ENCODE data around the gene INPP4B.

Gene INPP4B

DNA sequence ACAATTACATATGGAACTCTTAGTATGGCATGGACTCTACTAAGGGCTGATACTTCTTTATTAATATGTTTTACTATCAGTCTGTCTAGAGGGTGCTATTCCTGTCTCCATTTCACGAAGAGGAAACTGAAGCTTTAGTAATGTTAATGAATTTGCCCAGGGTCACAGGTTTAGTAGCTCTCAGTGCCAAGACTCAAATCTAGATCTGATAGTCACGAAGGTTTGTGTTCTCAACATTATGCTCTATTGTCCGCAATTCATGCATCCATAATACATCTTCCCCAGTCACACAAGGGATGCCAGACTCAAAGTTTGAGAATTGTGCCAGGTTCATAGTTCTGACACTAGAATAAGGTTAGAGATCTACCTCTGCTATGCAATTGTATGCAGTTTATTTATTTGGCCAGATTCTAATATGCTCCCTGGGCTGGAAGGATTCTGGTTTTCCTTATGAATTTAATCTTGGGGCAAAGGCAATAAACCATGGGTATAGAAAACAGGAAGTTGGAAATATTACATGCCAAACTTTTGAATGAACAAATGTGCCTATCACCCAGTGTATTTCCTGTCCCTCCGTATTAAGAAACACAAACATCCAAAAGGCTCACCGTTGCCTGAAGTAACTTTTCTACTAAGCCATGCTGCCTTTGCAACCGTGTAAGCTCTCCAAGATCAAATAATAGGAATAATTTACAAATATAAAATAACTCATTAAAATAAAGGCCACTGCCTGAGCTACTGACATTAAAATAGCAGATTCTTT, 478.5 kb downstream of the INPP4B start:
- DNase-seq, result no peak

DNA sequence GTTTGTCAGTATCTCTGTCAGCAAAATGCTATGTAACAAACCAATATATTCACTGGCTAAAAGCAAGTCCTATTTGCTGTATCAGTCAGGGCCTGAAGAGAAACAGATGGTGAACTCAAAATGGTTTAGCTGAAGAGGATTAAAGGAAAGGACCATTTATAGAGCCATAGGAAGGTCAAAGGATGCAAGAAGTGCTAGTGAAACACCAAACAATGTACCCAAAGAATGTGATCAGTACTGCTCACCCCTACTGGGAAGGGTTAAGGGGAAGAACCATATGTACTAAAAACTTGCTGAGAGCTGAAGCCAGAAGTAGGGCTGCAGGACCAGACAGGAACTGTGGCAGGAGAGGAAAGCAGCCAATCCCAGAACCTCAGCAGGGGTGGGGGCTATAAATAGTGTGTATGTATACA, 479.3 kb downstream of the INPP4B start:
- no peak for DNase-seq

DNA sequence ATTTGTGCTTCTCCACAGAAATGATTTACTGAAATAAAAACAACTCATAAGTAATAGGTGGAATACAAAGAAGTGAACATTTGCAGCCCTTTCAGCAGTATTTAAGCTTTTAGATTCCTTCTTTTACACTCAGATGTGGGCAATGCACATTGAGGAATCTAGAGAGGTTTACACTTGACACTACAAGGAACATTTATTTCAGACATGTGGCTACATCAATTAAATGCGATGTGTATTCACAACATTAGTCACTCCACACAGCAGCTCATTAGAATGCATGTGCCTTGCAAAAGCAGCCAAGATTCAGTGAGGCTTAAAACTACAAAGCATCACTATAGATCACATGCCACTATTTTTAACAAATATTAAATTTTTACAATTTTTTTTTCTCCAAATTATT, 480.7 kb downstream of the INPP4B start:
- peak; percentile 67 for DNase-seq

DNA sequence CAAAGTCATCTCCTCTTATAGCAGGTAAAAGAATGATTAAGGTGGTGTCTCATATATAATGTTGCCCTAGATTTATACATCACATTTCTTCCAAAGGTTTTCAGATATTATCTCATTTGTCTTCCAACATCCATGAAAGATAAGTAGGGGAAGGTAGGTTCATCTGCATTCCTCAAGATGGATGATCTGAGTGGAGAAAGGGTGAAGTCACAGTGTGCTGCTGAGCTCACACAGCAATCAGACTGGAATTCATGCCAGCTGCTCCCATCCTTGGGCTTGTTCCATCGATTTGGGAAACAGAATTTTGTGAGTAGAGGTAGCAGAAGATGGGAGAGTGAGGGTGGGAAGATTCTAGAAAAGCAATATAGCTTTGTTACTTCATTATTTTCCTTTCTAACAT, 482.4 kb downstream of the INPP4B start:
- DNase-seq, result no peak

DNA sequence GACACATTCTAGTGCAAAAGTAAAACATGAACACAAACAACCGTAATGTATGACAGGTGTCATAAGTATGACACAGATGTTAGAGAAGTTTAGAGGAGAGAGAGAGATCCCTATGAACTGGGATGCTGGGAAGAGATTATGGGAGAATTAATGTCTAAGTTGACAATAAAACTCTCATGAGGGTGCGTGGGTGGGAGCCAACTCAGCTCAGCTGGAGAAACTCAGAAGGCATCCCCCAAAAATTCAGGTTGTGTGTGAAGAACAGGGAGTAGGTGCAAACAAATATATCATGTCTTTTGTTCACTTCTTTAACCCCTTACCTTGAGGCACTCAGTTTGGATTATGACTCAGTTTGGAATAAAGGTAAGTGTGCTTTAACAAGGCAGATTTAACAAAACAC, 484.1 kb downstream of the INPP4B start:
- DNase-seq, result no peak

DNA sequence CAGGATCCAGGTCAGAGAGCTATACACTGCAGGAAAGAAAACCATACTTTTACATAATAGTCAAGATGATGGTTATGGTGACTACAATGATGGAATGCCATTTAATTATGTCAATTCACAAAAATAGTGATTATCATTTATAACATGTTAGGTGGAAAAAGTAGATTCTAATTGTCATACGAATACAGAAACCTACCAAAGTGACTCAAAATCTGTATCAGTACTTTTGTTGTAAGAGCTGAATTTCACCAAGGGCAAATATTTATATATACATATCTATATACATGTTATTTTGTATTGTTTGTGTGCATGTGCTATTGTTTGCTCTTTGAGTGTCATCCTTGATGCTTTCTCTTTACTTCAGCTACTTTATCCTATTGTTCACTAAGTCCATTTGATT, 485.4 kb downstream of the INPP4B start:
- no peak for DNase-seq

DNA sequence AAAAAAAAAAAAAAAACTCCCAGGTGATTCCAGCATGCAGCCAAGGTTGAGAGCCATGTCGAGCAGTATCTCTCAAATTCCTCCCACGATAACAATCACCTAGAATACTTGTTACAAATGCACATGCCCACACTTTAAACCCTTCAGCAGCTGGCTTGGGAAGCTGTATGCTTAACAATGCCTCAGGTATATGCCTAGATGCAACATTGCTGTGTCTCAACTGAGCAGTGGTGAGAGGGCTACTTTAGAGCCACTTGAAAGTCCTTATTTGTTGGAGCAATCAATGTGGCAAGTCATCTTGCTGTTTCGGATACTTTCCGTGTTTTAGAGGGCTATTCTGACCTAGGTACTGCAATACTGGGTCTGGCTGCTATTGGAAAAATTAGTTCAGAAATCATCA, 487.4 kb downstream of the INPP4B start:
- DNase-seq, result no peak

DNA sequence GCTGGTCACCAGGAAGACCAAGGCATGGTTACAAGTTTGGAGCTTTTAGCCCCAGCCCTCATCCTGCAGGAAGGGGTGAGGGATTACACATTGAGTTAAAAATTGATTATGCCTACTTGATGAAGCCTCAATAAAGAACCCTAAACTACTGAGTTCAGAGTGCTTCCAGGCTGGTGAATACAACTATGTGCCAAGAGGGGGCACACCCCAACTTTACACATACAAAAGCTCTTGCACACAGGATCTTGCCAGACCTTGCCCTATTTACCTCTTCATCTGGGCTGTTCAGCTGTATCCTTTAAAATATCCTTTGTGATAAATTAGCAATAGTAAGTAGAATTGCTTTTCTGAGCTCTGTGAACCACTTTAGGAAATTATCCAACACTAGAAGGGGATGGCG, 489.3 kb downstream of the INPP4B start:
- no peak for DNase-seq

DNA sequence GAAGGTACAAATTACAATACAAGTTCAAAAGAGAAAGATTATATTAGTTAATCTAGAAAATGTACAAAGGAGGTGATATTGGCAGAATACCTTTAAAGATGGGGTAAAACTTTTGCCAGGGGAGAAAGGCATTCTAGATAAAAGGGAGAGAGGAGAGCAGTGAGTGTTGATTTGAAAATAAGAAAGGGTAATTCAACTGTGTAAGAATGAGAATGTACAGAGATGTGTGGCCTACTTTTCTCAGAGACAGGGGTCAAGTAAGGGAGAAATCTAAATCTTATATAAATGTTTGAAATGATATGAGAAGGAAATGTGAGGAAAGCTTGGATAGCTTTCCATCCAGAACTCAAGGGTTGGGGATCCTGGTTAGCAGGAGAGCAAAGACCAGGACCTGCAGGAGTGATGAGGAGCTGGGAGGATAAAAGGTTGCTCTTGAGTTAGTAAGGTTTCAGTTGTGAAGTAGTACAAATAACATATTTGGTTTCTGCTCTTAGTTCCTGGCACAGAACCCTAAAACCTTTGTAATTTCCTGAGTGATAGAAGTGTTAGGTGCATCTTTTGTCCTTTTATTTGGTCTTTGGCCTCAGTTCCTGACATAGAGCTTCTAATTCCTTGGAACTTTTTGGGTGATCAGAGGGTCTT, 489.9 kb downstream of the INPP4B start:
- no peak for DNase-seq

DNA sequence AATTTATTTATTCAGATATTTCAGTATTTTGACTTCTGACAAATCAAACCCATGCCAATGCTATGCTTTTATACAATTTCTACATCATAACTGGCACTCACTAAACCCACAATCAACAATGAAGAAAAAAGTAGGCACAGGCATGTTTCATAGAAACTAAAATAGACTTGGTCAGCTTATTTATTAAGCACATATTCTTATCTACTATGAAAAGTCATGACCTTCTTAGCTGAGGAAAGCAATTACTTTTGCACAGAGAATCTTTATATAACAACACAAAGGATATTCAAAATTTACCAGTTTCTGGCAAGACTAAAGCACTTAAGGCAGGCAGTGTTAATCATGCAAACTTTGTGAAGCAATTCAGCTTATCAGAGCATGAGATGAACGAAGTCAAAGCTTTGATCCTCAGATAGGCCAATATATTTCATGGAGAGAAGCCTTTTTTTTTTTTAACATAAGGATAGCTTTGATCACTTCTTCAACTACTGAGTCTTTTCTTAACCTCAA, 490.6 kb downstream of the INPP4B start:
- DNase-seq, result no peak

DNA sequence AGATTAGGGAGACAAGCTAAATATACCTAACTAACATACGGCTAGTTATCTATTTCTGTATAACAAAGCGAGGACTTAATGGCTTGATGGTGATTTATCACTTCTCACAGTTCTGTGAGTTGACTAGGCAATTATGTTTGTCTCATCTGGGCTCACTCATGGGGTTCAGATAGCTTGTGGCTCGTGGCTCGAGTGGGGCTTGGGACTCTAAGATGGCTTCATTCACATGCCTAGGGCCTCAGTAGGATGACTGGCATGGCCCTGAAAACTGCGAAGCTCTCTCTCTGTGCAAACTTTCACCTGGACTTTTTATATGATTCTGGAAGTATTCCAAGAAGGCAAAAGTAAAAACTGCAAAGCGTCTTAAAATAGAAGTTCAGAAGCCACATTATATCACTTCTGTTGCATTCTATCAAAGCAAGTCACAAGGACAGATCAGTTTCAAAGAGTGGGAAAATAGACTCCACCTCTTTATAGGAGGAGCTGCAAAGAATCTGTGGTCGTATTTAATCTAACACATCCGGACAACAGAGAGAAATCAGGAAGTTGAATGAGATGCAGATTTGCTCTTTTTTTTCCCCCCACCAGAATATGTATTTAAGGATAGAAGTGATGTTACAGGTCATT, 491.2 kb downstream of the INPP4B start:
- no peak for DNase-seq

DNA sequence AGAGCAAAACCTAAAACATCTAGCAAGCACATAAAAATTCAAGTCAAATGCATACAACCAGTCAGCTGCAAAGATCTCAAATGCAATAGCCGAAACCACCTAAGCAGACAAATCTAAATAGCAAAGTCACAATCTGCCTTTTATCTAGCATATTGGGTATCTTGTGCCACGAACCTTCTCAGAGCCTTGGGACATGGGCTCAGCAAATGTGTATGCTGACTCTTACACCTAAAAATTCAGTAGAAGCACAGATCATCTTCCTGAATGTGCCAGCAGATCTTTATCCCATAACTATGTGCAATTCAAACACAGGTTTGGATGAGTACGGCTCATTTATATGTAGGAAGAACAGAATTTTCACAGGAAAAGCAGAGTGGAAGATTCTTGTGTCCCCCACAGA, 492.1 kb downstream of the INPP4B start:
- no peak for DNase-seq

DNA sequence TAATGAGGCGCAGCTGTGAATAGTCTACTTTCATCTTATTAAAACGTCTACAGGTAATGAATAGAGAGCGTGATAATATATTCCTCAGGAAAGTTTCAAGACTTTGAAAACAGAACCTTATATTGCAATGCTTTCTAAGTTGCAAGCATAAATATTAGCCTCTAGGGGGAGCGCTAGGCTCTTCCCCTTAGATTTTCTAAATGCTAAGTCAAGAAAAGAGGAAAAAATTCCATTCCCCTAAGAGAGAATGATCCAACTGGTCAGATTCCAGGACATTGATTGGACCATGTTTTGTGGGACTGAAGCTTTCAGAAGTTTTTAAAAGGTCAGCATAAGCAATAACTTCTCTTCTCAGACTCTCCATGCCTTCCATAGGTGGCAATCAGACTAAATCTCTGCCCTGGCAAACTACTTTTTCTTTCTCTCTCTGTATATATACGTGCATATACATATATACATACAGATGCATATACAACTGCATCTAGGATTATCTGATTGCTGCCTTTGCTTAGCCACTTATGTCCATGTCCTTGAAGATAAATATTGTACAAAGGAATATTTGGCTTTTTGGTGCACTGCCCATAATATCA, 492.9 kb downstream of the INPP4B start:
- DNase-seq, result peak; percentile 73

DNA sequence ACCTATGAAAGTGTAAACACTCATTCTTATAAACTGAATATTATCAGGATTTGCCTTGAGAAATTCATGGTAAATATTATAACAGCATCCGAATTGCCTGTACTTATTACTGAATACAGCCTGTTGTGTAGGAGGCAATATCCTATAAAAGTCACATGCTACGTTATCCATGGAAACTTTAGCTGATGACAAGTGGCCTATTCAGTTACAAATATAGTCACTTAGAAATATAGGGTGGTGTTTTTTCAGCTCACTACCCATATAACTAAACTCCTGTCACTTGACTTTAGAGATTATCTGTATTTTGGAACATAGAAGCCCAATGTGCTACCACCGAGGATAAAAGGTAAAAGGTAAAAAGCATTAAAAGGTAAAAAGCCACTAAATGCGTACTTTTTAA, 493.4 kb downstream of the INPP4B start:
- DNase-seq, result no peak

DNA sequence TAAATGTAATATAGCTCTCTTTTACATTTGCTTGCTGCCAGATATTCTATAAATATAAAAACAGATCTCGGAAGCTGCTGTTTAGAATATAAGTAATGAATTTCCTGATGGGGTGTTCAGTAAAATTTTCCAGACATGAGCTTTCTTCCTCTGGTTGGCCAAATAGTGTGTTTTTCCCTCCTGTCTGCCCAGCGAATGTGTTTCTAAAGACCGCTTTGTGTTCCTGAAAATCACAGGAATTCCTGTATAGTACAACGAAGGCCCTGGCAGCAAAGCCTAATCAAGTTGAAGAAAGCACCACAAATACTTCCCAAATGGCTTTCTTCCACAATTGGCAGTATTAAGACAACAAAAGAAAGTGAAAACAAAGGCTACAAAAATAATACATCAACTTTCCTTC, 494.1 kb downstream of the INPP4B start:
- DNase-seq, result no peak

DNA sequence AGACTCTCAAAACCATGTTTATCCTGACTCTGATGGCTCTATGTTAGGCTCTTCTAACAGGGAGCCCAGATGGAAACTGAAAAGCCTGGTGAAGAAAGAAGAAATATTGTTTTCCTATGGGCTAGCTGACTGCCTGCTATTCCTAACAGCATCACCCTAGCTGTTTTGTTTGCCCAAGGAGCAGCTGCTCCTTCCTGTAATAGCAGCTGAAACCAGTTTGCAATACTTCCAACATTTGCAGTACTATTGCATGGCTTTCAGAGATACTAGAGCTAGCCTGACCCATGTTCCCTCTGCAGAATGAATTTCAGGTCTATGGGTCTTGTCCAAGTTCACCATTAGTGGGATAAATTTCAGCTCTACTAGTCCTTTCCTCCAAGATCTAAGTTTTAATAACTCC, 495.2 kb downstream of the INPP4B start:
- DNase-seq, result no peak

DNA sequence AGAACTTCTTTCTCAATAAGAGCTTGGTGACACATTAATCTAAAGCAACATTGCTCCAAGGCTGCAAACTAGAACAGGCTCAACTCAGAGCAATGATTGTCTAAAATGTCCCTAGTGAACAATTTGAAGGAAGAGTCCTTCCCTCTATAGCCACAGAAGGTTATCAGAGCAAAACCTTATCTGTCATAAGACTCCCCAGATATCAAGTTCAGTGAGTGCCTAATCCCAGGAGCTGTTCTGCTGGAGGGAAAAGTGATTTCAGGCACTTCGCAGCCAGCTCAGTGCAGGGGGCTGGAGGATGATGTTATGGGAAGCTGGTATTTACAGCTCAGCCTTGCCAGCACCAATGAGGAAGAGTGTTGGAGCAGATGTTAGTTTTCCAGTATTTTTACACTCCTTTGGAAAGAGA, 497.5 kb downstream of the INPP4B start:
- DNase-seq, result no peak

DNA sequence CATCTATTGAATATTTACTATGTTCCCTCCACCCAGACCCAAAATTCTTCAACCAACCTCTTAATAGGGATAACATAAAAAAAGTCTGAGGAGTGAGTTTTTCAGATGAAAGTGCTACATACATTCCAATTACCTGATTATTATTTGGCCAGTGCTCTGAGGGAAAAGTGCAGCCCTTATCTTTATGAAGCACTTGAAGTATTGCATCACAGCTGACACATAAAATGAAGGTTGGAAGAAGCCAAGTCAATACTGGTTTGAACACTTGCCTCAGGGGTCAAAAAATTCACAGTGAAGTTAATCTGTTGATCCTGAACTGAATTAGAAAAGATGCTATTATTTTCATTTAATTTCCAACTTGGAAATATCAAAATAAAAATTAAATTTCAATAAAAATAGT, 498.9 kb downstream of the INPP4B start:
- no peak for DNase-seq

DNA sequence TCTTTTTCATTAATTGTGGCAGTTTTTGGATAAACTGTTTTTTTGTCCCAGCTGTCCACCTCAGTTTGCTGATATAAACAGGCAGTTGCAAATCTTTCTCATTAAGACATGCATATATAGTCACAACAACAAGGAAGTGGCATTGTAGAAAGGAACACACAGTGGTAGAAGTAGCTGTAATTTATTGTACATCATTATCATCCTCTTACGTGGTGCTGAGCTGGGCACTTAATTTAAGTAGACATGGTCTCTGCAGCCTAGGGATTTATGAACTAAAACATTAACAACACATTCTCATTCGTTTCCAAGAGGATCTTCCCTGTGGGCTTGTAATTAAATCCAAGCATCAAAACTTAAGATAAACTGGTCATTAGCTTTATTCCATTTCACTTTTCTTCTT, 500.2 kb downstream of the INPP4B start:
- DNase-seq, result no peak

DNA sequence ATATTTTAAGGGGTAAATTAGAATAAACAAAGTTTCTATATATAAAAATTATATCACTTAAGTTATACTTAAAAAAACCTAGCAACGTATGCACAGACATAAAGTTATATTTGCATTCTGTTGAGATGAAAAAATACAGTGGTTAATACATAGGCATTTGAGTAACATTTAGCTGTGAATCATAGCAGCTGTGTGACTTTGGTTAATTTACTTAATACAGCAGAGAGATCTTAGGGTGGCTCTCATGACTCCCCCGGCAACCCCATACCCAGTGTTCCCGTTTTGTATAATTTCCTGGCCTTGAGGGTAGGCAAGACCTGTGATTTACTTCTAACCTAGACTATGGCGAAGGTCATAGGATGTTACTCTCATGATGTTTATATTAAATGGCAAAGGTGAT, 504.8 kb downstream of the INPP4B start:
- DNase-seq, result no peak

DNA sequence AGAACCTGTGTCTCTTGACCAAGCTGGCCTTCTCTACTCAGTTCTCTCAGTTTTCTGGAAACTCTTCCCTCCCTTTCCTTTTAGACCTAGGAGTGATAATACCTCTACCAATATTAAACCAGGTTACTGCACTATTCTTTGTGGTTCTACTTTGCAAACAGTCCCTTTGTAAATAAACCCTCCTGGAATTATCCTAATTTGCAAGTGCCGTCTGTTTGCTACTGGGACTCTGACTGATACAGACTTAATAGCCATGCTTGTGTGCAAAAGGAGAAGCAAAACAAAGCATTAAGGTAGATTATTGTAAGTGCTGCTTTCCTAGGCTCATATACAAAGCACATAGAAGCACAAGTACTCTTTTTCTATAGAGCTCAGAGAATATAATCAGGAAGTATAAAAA, 507.0 kb downstream of the INPP4B start:
- no peak for DNase-seq

DNA sequence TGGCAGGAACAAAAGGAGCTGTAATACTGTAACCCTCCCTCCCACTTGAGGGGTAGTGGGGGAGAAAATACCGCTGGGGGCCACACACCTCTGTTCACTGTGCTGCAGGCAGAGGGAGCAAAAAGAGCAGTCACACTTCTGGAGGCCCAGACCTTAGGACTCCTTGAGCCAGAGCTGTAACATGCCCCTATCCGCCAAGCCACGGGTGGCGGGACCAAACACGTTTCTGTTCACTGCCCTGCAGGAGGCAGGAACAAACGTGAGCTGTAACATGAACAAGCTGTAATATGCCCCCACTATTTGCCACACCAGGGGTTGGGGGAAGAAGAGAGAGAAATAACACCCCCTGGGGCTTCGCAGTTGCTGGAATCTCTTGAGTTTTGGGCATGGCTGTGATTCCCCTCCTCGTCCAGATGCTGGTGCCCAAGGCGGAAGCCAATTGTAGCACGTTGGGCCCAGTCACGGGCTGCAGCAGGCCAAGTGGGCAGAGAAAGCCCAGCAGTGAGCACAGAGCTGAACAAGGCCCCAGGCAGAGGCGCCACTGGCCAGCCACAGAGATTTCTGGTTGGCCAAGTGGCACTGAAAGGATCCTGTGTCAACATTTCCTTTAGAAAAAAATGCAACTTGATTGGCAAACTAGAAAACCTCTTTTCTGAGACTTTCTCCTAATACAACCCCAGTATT, 509.7 kb downstream of the INPP4B start:
- no peak for DNase-seq

DNA sequence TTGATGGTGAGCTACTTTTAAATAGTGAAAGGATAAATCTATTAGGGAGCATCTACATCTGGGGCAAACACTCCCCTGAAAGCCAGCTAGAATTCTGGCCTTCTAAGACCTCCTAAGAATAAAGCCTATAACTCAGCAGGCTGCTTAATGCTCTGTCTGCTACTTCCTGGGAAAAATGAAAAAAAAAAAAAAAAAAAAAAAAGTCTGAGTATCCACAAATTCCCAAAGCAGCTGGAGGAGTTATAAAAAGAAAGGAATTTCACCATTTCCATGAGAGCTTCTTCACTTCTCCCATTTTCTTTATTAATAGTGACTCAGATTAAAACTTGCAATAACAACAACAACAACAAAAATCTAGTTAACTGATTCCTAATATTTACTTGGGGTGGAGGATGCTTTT, 511.2 kb downstream of the INPP4B start:
- no peak for DNase-seq

All from fibroblast of skin of right quadriceps (primary cell).